ENCODE measurements around the gene MRPL54. TPM values are rescaled to one million over a fixed set of nuclear protein-coding genes. Genes with fewer than 3 reads are reported as not detected.

Gene MRPL54
- total and polyA plus RNA-seq, 3 donors from 2014 or later: 42.4 to 96.4 (median 57.4) TPM

DNA sequence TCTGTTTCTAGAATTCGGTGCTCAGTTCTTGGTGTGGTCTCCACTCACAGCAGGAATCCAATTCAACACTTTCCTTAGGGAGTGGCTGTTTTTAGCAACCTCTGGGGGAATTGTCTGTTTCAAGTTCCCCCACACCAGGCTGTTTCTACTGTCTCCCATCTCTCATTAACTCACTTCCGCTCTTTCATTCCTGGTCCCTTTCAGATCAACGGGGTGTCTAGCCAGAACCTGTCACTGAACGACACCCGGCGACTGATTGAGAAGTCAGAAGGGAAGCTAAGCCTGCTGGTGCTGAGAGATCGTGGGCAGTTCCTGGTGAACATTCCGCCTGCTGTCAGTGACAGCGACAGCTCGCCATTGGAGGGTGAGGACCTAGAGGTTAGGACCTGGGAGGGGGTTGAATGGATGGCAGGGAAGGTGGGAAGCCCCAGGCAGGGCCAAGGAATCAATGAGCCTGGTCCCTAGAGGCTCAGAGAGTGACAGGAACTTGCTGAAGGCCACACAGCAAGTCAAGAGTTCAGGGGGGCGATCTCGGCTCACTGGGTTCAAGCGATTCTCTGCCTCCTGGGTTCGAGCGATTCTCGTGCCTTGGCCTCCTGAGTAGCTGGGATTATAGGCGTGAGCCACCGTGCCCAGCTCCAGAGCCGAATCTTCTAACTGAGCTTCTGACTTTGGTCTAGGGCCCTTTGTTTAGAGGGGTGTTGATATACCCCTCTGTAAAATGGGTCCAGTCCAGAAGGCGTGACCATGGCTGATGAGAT is 28.8 kb upstream of the MRPL54 start:
- 85 to 86% methylated on average over 19 to 20 of the region's 20 CpGs for WGBS, 2 donors
- Histone ChIP-seq H3K9me3 (no peaks in the 10 kb centered on the region), H3K4me1 (no peaks in the 10 kb centered on the region), H3K27ac (no peak overlapping the region), H3K4me3 (no peak overlapping the region), H3K27me3 (no peaks in the 10 kb centered on the region), H3K36me3 (ENCODE audit: low read depth, missing control alignments) (no peaks in the 10 kb centered on the region)
- no peak for TF ChIP-seq POLR2A (IDR thresholded peaks at IDR 0.05)
- TF ChIP-seq, protein P1, sequence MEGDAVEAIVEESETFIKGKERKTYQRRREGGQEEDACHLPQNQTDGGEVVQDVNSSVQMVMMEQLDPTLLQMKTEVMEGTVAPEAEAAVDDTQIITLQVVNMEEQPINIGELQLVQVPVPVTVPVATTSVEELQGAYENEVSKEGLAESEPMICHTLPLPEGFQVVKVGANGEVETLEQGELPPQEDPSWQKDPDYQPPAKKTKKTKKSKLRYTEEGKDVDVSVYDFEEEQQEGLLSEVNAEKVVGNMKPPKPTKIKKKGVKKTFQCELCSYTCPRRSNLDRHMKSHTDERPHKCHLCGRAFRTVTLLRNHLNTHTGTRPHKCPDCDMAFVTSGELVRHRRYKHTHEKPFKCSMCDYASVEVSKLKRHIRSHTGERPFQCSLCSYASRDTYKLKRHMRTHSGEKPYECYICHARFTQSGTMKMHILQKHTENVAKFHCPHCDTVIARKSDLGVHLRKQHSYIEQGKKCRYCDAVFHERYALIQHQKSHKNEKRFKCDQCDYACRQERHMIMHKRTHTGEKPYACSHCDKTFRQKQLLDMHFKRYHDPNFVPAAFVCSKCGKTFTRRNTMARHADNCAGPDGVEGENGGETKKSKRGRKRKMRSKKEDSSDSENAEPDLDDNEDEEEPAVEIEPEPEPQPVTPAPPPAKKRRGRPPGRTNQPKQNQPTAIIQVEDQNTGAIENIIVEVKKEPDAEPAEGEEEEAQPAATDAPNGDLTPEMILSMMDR (IDR thresholded peaks at IDR 0.05): no peak
- intact Hi-C loops (cut with DNase I; ENCODE audit: low total_unique reads): no loop called here
- no peak for DNase-seq

DNA sequence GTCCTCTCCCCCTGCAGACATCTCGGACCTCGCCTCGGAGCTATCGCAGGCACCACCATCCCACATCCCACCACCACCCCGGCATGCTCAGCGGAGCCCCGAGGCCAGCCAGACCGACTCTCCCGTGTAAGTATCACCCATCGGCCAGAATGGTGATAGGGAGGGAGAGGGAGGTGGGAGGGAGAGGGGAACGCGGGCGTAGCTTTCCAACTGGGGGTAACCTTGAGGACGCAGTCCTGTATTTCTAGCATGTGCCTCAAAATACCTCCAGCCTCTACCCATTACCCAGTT is 28.2 kb upstream of the MRPL54 start:
- Histone ChIP-seq H3K36me3 (ENCODE audit: low read depth, missing control alignments) (no peaks in the 10 kb centered on the region), H3K9me3 (no peaks in the 10 kb centered on the region), H3K27me3 (no peaks in the 10 kb centered on the region), H3K27ac (no peak overlapping the region), H3K4me1 (no peaks in the 10 kb centered on the region), H3K4me3 (no peak overlapping the region)
- no peak for TF ChIP-seq POLR2A (IDR thresholded peaks at IDR 0.05)
- TF ChIP-seq, protein P1 (IDR thresholded peaks at IDR 0.05): no peak
- 82 to 97% methylated on average over 12 to 14 of the region's 14 CpGs for WGBS, 2 donors
- no peak for DNase-seq
- intact Hi-C loops (cut with DNase I; ENCODE audit: low total_unique reads): no loop called here

DNA sequence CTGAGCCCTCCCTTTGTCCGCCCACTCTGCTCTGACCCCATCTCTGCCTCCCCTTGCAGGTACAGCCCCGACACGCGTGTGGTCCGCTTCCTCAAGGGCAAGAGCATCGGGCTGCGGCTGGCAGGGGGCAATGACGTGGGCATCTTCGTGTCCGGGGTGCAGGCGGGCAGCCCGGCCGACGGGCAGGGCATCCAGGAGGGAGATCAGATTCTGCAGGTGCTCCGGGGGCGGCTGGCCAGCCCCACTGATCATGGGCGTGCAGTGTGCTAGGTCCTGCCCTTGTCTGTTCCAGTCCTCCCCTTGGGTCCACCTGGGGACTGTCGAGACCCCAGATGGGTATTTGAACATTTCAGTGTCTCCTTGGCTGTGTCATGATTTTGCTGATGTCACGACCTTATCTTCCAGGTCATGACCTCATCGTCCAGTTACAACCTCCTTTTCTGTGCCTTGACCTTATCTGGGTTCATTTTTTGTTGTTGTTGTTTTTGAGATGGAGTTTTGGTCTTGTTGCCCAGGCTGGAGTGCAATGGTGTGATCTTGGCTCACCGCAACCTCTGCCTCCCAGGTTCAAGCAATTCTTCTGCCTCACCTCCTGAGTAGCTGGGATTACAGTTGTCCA is 26.3 kb upstream of the MRPL54 start:
- intact Hi-C loops (cut with DNase I; ENCODE audit: low total_unique reads): no loop called here
- TF ChIP-seq, protein P1 (IDR thresholded peaks at IDR 0.05): no peak
- TF ChIP-seq POLR2A (IDR thresholded peaks at IDR 0.05): no peak
- WGBS, 2 donors: 85 to 86% methylated on average over 18 to 21 of the region's 21 CpGs

DNA sequence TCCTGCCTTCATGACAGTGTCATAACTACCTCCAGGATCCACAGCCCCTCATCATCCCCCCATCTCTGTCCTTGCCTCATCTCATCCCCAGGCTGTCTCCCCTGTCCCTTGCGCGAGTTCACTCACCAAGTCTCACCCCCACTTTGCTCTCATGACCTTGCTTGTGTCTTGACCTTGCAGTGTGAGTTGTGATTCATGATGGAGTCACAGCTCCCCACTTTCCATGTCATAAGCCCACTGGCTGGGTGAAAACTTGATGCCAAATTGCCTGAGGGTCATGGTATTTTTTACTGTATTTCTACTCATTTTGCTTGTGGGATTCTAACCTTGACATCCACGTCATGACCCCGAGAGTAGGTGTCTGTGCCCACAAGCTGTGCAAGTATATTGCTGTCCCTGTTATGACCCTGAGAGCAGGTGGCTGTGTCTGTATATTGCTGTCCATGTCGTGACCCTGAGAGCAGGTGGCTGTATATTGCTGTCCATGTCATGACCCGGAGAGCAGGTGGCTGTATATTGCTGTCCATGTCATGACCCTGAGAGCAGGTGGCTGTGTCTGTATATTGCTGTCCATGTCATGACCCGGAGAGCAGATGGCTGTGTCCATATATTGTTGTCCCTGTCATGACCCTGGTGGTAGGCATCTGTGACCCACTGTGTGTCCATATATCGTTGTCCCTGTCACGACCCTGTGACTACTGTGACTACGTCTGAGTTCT is 24.8 kb upstream of the MRPL54 start:
- intact Hi-C loops (cut with DNase I; ENCODE audit: low total_unique reads): no loop called here
- no peaks in the 10 kb centered on the region for H3K9me3 ChIP-seq
- H3K27ac ChIP-seq: no peak overlapping the region
- 85 to 88% methylated on average over 10 of the region's 10 CpGs for WGBS, 2 donors
- no peak for DNase-seq
- H3K4me1 ChIP-seq: no peaks in the 10 kb centered on the region
- H3K27me3 ChIP-seq: no peaks in the 10 kb centered on the region
- H3K4me3 ChIP-seq: no peak overlapping the region
- TF ChIP-seq, protein P1 (IDR thresholded peaks at IDR 0.05): no peak
- TF ChIP-seq POLR2A (IDR thresholded peaks at IDR 0.05): no peak
- H3K36me3 ChIP-seq (ENCODE audit: low read depth, missing control alignments): no peaks in the 10 kb centered on the region

More for the DNA sequence above, 26.3 kb upstream of the MRPL54 start:
- no peaks in the 10 kb centered on the region for H3K27me3 ChIP-seq
- H3K4me1 ChIP-seq: no peaks in the 10 kb centered on the region
- no peak overlapping the region for H3K27ac ChIP-seq
- no peak overlapping the region for H3K4me3 ChIP-seq
- no peak for DNase-seq
- no peaks in the 10 kb centered on the region for H3K36me3 ChIP-seq (ENCODE audit: low read depth, missing control alignments)
- no peaks in the 10 kb centered on the region for H3K9me3 ChIP-seq

Measured in testis (tissue), 3 donors.